Naive thymus-derived CD4-positive, alpha-beta T cell (primary cell): ENCODE measurements around the gene PPP4R2. TPM values are rescaled to one million over a fixed set of nuclear protein-coding genes. Genes with fewer than 3 reads are reported as not detected.

Source experiments
- ATAC-seq: fragments of 150-1000 bp; cut with Tn5 transposase; 2 replicates; pipeline ENCODE4 v1.10.0; 2021; ENCODE audit warnings: mild to moderate bottlenecking, moderate library complexity
- CTCF ChIA-PET: fragments of 350-600 bp; sonication (Branson Sonifier 250); formaldehyde crosslinking; loops from one replicate; lab custom pipeline; 2021; ENCODE audit warnings: antibody characterized with exemption; lab: Charles Lee
- POLR2A ChIA-PET: fragments of 350-600 bp; sonication (Branson Sonifier 250); formaldehyde crosslinking; loops from one replicate; lab custom pipeline; 2021; ENCODE audit warnings: antibody characterized with exemption, inconsistent platforms; lab: Charles Lee
- DNase-seq, 9 donors: peaks; one replicate each; pipeline versions ENCODE4 v3.0.0 to v3.0.0-alpha.2; 2020 to 2022; ENCODE audit warnings: mixed read lengths in 1 of 9
- H3K27ac ChIP-seq: one replicate; pipeline ENCODE4 v1.7.0; 2013; ENCODE audit warnings: mild to moderate bottlenecking, low read depth, low read length, moderate library complexity
- H3K27me3 ChIP-seq, 2 donors: one replicate each; pipeline ENCODE4 v1.7.0; 2013; ENCODE audit warnings: low read length in 2 of 2, mild to moderate bottlenecking in 2 of 2, moderate library complexity in 2 of 2; ENCODE audit not compliant: control insufficient read depth in 2 of 2, insufficient read depth in 2 of 2
- H3K36me3 ChIP-seq, 3 experiments: 1 replicate in 2 of 3; 2 replicates in 1 of 3; pipeline ENCODE4 v1.7.0; 2013; ENCODE audit warnings: low read length in 3 of 3, mild to moderate bottlenecking in 3 of 3, moderate library complexity in 1 of 3; ENCODE audit not compliant: insufficient read depth in 3 of 3, control insufficient read depth in 2 of 3
- H3K4me1 ChIP-seq, 2 donors: one replicate each; pipeline ENCODE4 v1.7.0; 2013; ENCODE audit warnings: low read length in 2 of 2, mild to moderate bottlenecking in 2 of 2, moderate library complexity in 1 of 2; ENCODE audit not compliant: control insufficient read depth in 2 of 2, insufficient read depth in 2 of 2
- H3K4me3 ChIP-seq: 2 replicates; pipeline ENCODE4 v1.7.0; 2013; ENCODE audit warnings: mild to moderate bottlenecking, low read length
- H3K9me3 ChIP-seq, 3 experiments: 1 replicate in 2 of 3; 2 replicates in 1 of 3; pipeline ENCODE4 v1.7.0; 2013; ENCODE audit warnings: low read length in 3 of 3; ENCODE audit not compliant: control insufficient read depth in 2 of 3
- H3K27ac Mint-ChIP-seq, 9 donors: one replicate each; pipeline ENCODE4 v1.8.0; 2020 to 2022; ENCODE audit warnings: mixed read lengths in 9 of 9, mild to moderate bottlenecking in 8 of 9, moderate library complexity in 5 of 9, inconsistent platforms in 2 of 9
- H3K27me3 Mint-ChIP-seq, 5 donors: one replicate each; pipeline ENCODE4 v1.8.0; 2021 to 2022; ENCODE audit warnings: mixed read lengths in 5 of 5, mild to moderate bottlenecking in 1 of 5
- H3K36me3 Mint-ChIP-seq, 5 donors: one replicate each; pipeline ENCODE4 v1.8.0; 2020 to 2022; ENCODE audit warnings: mixed read lengths in 5 of 5, mild to moderate bottlenecking in 3 of 5, inconsistent platforms in 1 of 5
- H3K4me1 Mint-ChIP-seq, 7 donors: one replicate each; pipeline ENCODE4 v1.8.0; 2020 to 2022; ENCODE audit warnings: mixed read lengths in 7 of 7, mild to moderate bottlenecking in 3 of 7, inconsistent platforms in 1 of 7
- H3K4me3 Mint-ChIP-seq, 10 donors: one replicate each; pipeline ENCODE4 v1.8.0; 2020 to 2022; ENCODE audit warnings: mild to moderate bottlenecking in 10 of 10, mixed read lengths in 10 of 10, moderate library complexity in 6 of 10, inconsistent platforms in 2 of 10
- H3K9me3 Mint-ChIP-seq, 11 donors: one replicate each; pipeline ENCODE4 v1.8.0; 2020 to 2022; ENCODE audit warnings: mixed read lengths in 11 of 11, mild to moderate bottlenecking in 4 of 11, inconsistent platforms in 1 of 11, moderate library complexity in 1 of 11
- intact Hi-C, 2 donors: fragments of 100-400 bp; cut with micrococcal nuclease; formaldehyde crosslinking; loops; one replicate each; pipeline ENCODE4 v1.15.1; 2023
- polyA plus RNA-seq, 2 donors: library from polyadenylated mRNA; unstranded; fragments of 300-500 nt; fragmentation: Illumina TruSeq; gene quantifications; one replicate each; pipeline ENCODE4 v1.2.3, GENCODE V29; 2021
- total RNA-seq, 6 experiments: library from RNA in 5 of 6; stranded (reverse) in 5 of 6; gene quantifications; 1 replicate in 5 of 6; 2 replicates in 1 of 6; pipeline ENCODE4 v1.2.3 and lab custom pipeline; 2021 to 2026

PPP4R2 gene
- total and polyA plus RNA-seq, 7 experiments from 2014 or later = 35.0 to 87.0 (median 61.0) TPM

DNA sequence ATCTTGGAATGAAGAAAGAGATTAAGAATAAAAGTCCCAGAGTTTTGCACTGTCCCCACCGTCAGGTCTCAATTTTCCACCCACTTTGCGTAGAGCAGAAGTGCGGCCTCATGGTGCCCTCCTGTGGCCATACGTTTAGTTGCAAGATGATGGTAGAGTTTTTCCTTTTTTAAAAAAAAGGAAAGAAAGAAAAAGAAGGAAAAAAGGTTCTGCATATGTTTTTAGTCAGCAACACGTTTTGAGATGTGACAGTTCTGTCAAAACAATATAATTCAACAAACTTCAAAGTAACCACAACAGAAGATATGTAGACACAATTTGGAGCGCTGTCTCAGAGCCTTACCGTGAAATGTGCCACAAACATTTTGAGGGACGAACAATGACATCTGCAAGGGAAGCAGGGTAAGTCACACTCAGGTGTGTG is 89.5 kb downstream of the PPP4R2 start:
- intact Hi-C loops = loop anchor here (1.0 to 10.0 kb wide), 8 partner anchors 147 to 1375 kb away; partner anchors contain the start of gene EIF4E3 (in 1 of the 2)
- peak; percentile 82 for ATAC-seq
- Histone ChIP-seq H3K27ac (no peak overlapping the region), H3K36me3 (no peaks in the 10 kb centered on the region), H3K27me3 (no peaks in the 10 kb centered on the region), H3K9me3 (no peaks in the 10 kb centered on the region), H3K4me3 (peak overlapping the region; percentile 11), H3K4me1 (peaks cover 0 to 8% of the 10 kb centered on the region in 2 donors)
- Mint-ChIP-seq H3K27me3 (peaks cover 0 to 3% (median 0%) of the 10 kb centered on the region in 5 donors), H3K36me3 (no peaks in the 10 kb centered on the region), H3K4me3 (peak overlapping the region in 8 of 10 donors; percentile 25 to 70 (median 57)), H3K9me3 (no peaks in the 10 kb centered on the region), H3K4me1 (peaks cover 0 to 9% (median 7%) of the 10 kb centered on the region in 7 donors), H3K27ac (peak overlapping the region in 1 of 9 donors; percentile 42)
- POLR2A ChIA-PET = no interaction called here
- CTCF ChIA-PET = interaction anchor here (0.9 to 2.8 kb wide), 10 partner anchors 13 to 236 kb away, joined by 3 to 20 read pairs (median 6); no protein-coding TSS in a partner anchor
- DNase-seq = peak; percentile 16 to 56 (median 43)

DNA sequence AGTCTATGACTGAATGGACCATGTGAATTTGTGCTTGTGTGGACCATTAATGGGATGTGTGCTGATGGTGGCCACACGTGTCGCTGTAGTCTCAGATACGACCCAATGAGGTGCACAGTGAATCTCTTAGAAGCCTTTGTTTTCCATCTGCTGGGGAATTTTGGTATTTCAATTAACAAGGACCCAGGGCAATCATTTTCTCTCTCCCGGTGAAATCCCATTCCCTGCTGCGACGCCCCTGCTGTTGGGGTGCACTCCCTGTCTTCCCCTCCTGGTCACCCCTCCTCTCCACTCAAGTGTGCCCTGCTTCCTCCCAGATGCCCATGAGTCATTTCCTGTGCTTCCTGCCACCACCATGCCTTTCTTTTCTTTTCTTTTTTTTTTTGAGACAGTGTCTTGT is 97.5 kb downstream of the PPP4R2 start:
- intact Hi-C loops = no loop called here
- peak overlapping the region in 3 of 10 donors; percentile 13 to 53 (median 51) for H3K4me3 Mint-ChIP-seq
- Histone ChIP-seq H3K27ac (no peak overlapping the region), H3K4me3 (no peak overlapping the region), H3K36me3 (no peaks in the 10 kb centered on the region), H3K9me3 (no peaks in the 10 kb centered on the region), H3K4me1 (no peaks in the 10 kb centered on the region), H3K27me3 (no peaks in the 10 kb centered on the region)
- CTCF ChIA-PET = no interaction called here
- H3K9me3 Mint-ChIP-seq = peaks cover 0 to 5% (median 0%) of the 10 kb centered on the region in 11 donors
- H3K27me3 Mint-ChIP-seq = peaks cover 0 to 10% (median 3%) of the 10 kb centered on the region in 5 donors
- ATAC-seq = peak; percentile 22
- no peak for DNase-seq
- H3K36me3 Mint-ChIP-seq = no peaks in the 10 kb centered on the region
- POLR2A ChIA-PET = no interaction called here
- peaks cover 0 to 8% (median 7%) of the 10 kb centered on the region in 7 donors for H3K4me1 Mint-ChIP-seq
- H3K27ac Mint-ChIP-seq = peak overlapping the region in 3 of 9 donors; percentile 27 to 38 (median 34)

DNA sequence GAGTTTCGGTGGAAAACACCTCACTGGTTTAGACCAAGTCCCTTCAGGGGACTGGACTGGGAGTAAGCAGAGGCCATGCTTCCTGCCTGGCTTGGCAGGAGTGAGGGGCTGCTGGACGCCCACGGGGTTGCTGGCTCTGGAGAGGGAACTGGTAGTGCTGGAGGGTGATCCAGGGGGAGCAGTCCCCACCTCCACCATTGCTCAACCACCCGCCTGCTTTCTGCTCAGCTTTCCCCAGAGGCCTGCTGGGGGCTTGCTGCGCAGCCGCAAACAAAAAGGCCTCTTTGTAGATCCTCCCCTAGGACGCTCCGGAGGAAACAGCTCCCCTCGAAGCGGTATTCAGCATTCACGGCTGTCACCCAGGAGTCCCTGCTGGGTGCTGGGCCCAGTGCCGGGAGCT is 98.3 kb downstream of the PPP4R2 start:
- Histone ChIP-seq H3K9me3 (no peaks in the 10 kb centered on the region), H3K4me1 (no peaks in the 10 kb centered on the region), H3K36me3 (no peaks in the 10 kb centered on the region), H3K4me3 (no peak overlapping the region), H3K27ac (no peak overlapping the region), H3K27me3 (no peaks in the 10 kb centered on the region)
- Mint-ChIP-seq H3K27me3 (peaks cover 0 to 10% (median 3%) of the 10 kb centered on the region in 5 donors), H3K9me3 (peaks cover 0 to 5% (median 0%) of the 10 kb centered on the region in 11 donors), H3K36me3 (no peaks in the 10 kb centered on the region), H3K4me1 (peaks cover 0 to 8% (median 7%) of the 10 kb centered on the region in 7 donors), H3K4me3 (no peak overlapping the region), H3K27ac (no peak overlapping the region)
- intact Hi-C loops = no loop called here
- DNase-seq (no peak), ATAC-seq (no peak)
- POLR2A ChIA-PET = no interaction called here
- CTCF ChIA-PET = no interaction called here

DNA sequence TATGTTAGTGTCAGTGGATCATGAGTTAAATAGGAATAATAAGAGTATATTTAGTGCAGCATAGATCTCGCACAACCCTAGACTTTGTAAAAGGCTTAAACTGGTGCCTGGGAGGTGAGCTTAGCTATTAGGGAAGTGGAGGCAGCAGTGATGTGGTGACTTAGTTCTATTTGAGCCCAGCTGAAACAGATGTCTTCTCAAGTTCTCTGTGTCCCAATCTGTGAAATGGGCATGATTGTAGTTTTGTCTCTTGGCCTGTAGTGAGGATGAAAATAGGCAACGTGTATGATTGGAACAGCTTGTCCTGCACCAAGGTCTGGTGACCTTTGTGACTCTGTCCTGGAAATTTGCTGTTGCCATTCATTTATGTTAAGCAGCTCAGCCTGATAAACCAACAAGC is 99.6 kb downstream of the PPP4R2 start:
- no peak for ATAC-seq
- no peak for DNase-seq
- H3K4me1 Mint-ChIP-seq = peaks cover 0 to 11% (median 7%) of the 10 kb centered on the region in 7 donors
- intact Hi-C loops = no loop called here
- H3K27me3 ChIP-seq = peaks cover 0 to 3% of the 10 kb centered on the region in 2 donors
- H3K36me3 ChIP-seq = no peaks in the 10 kb centered on the region
- no peak overlapping the region for H3K27ac Mint-ChIP-seq
- no peaks in the 10 kb centered on the region for H3K9me3 ChIP-seq
- CTCF ChIA-PET = interaction anchor here (0.6 to 0.9 kb wide), 2 partner anchors 30 to 148 kb away, joined by 3 to 4 read pairs; no protein-coding TSS in a partner anchor
- no peak overlapping the region for H3K4me3 ChIP-seq
- H3K27ac ChIP-seq = no peak overlapping the region
- H3K9me3 Mint-ChIP-seq = peaks cover 0 to 5% (median 0%) of the 10 kb centered on the region in 11 donors
- no peaks in the 10 kb centered on the region for H3K4me1 ChIP-seq
- H3K4me3 Mint-ChIP-seq = no peak overlapping the region
- H3K27me3 Mint-ChIP-seq = peaks cover 0 to 10% (median 4%) of the 10 kb centered on the region in 5 donors
- H3K36me3 Mint-ChIP-seq = no peaks in the 10 kb centered on the region
- POLR2A ChIA-PET = no interaction called here

DNA sequence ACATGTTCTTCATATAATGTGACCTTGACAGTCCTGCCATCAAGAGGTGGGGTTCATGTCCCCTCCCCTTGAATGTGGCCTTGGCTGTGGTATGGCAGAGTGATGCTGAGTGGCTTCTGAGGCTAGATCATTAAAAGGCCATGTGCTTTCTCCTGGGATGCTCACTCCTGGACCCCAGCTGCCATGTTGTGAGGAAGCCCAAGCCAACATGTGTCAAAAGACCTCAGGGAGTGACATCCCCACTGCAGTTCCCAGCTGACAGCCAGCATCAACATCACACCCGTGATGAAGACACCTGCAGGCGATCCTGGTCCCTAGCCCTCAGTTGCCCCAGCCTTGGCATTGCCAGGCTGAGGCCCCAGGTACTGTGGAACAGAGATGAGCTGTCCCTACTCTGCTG is 101.4 kb downstream of the PPP4R2 start:
- POLR2A ChIA-PET = interaction anchor here (0.6 kb wide), 1 partner anchor 157 kb away, joined by 4 read pairs; no protein-coding TSS in a partner anchor

DNA sequence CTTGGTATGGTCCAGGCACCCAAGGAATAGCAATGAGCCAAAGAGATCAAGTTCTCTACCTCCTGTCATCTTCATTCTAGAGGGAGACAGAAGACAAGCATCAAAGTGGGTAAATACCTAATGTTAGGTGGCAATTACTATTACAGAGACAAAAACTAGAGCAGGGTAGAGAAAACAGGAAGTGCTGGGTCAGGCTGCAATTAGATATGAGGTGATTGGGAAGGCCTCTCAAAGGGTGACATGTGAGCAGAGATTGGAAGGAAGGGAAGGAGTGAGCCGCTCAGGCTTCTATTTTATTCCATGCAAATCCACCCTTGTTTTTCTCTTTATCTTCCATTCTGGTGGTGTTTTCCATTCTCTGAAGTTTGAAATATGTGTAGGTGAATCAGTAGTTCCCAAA is 102.3 kb downstream of the PPP4R2 start:
- no peaks in the 10 kb centered on the region for H3K36me3 ChIP-seq
- DNase-seq (no peak), ATAC-seq (no peak)
- Mint-ChIP-seq H3K27me3 (peaks cover 0 to 10% (median 5%) of the 10 kb centered on the region in 5 donors), H3K9me3 (peaks cover 0 to 5% (median 0%) of the 10 kb centered on the region in 11 donors), H3K36me3 (no peaks in the 10 kb centered on the region), H3K4me1 (peaks cover 0 to 14% (median 7%) of the 10 kb centered on the region in 7 donors), H3K27ac (no peak overlapping the region), H3K4me3 (no peak overlapping the region)
- ChIA-PET POLR2A (no interaction called here), CTCF (no interaction called here)
- H3K4me3 ChIP-seq = no peak overlapping the region
- no peaks in the 10 kb centered on the region for H3K4me1 ChIP-seq
- peaks cover 0 to 3% of the 10 kb centered on the region in 2 donors for H3K27me3 ChIP-seq
- intact Hi-C loops = no loop called here
- no peaks in the 10 kb centered on the region for H3K9me3 ChIP-seq
- H3K27ac ChIP-seq = no peak overlapping the region

More for the DNA sequence above, 101.4 kb downstream of the PPP4R2 start:
- H3K27ac Mint-ChIP-seq = no peak overlapping the region
- no peak overlapping the region for H3K27ac ChIP-seq
- peaks cover 0 to 3% of the 10 kb centered on the region in 2 donors for H3K27me3 ChIP-seq
- H3K9me3 Mint-ChIP-seq = peaks cover 0 to 5% (median 0%) of the 10 kb centered on the region in 11 donors
- H3K9me3 ChIP-seq = no peaks in the 10 kb centered on the region
- ATAC-seq (no peak), DNase-seq (no peak)
- H3K4me3 Mint-ChIP-seq = no peak overlapping the region
- CTCF ChIA-PET = no interaction called here
- intact Hi-C loops = no loop called here
- H3K36me3 ChIP-seq = no peaks in the 10 kb centered on the region
- no peaks in the 10 kb centered on the region for H3K36me3 Mint-ChIP-seq
- no peaks in the 10 kb centered on the region for H3K4me1 ChIP-seq
- H3K27me3 Mint-ChIP-seq = peaks cover 0 to 10% (median 5%) of the 10 kb centered on the region in 5 donors
- H3K4me1 Mint-ChIP-seq = peaks cover 0 to 14% (median 7%) of the 10 kb centered on the region in 7 donors
- no peak overlapping the region for H3K4me3 ChIP-seq
